Loucy (cell line): ENCODE results near the gene EGR2.

ENCODE experiments used
- H2AFZ ChIP-seq: fragments of 200-600 bp; sonication (generic); 2 replicates; pipeline ENCODE4 v1.6.0; 2016; ENCODE audit warnings: antibody characterized with exemption, mild to moderate bottlenecking, low read length, moderate library complexity
- H3F3A ChIP-seq: fragments of 200-600 bp; 2 replicates; pipeline ENCODE4 v1.6.0; 2016; ENCODE audit warnings: antibody characterized with exemption, low read depth, mild to moderate bottlenecking
- H3K27me3 ChIP-seq: fragments of 200-600 bp; sonication (generic); 2 replicates; pipeline ENCODE4 v1.6.1; 2014; ENCODE audit warnings: low read length, mild to moderate bottlenecking; ENCODE audit not compliant: insufficient read depth, poor library complexity, severe bottlenecking
- H3K36me3 ChIP-seq: fragments of 200-600 bp; sonication (generic); 2 replicates; pipeline ENCODE4 v1.6.1; 2016; ENCODE audit warnings: low read length; ENCODE audit not compliant: insufficient read depth
- H3K4me1 ChIP-seq: fragments of 200-600 bp; sonication (generic); 2 replicates; pipeline ENCODE4 v1.5.1; 2014; ENCODE audit warnings: low read length, mild to moderate bottlenecking; ENCODE audit not compliant: insufficient read depth, poor library complexity, severe bottlenecking
- H3K4me2 ChIP-seq: fragments of 200-600 bp; sonication (generic); 2 replicates; pipeline ENCODE4 v1.6.0; 2014; ENCODE audit warnings: antibody characterized with exemption, low read length, low read depth, mild to moderate bottlenecking; ENCODE audit not compliant: poor library complexity, severe bottlenecking
- H3K4me3 ChIP-seq: fragments of 200-600 bp; sonication (generic); 2 replicates; pipeline ENCODE4 v1.5.1; 2014; ENCODE audit warnings: low read length, mild to moderate bottlenecking, mixed read lengths; ENCODE audit not compliant: poor library complexity, severe bottlenecking
- H3K79me2 ChIP-seq: fragments of 200-600 bp; sonication (generic); 2 replicates; pipeline ENCODE4 v1.6.1; 2014; ENCODE audit warnings: low read length; ENCODE audit not compliant: insufficient read depth
- H3K9ac ChIP-seq: fragments of 200-600 bp; sonication (generic); 2 replicates; pipeline ENCODE4 v1.6.0; 2014; ENCODE audit warnings: mild to moderate bottlenecking, low read depth, low read length, moderate library complexity; ENCODE audit not compliant: poor library complexity, severe bottlenecking
- H3K9me2 ChIP-seq: fragments of 200-600 bp; sonication (generic); replicated peaks from 2 replicates; pipeline ENCODE4 v1.6.1; 2016; ENCODE audit warnings: low read depth, low read length, mixed read lengths
- H3K9me3 ChIP-seq: fragments of 200-600 bp; sonication (generic); 2 replicates; pipeline ENCODE4 v1.6.1; 2014; ENCODE audit warnings: mild to moderate bottlenecking, antibody characterized with exemption, low read length, low read depth; ENCODE audit not compliant: insufficient read depth
- H4K20me1 ChIP-seq: fragments of 200-600 bp; sonication (generic); 2 replicates; pipeline ENCODE4 v1.6.0; 2014; ENCODE audit warnings: antibody characterized with exemption, low read length, mild to moderate bottlenecking; ENCODE audit not compliant: insufficient read depth, poor library complexity, severe bottlenecking
- CTCF ChIP-seq: fragments of 200-600 bp; sonication (generic); conservative IDR thresholded peaks from 2 replicates; pipeline ENCODE4 v1.5.1; 2014; ENCODE audit warnings: mild to moderate bottlenecking, antibody characterized with exemption, low read length
- EZH2phosphoT487 ChIP-seq: fragments of 200-600 bp; IDR thresholded peaks from 2 replicates; pipeline ENCODE4 v1.6.1; 2018; ENCODE audit warnings: antibody characterized with exemption, mild to moderate bottlenecking, moderate library complexity, borderline replicate concordance

EGR2 gene

DNA sequence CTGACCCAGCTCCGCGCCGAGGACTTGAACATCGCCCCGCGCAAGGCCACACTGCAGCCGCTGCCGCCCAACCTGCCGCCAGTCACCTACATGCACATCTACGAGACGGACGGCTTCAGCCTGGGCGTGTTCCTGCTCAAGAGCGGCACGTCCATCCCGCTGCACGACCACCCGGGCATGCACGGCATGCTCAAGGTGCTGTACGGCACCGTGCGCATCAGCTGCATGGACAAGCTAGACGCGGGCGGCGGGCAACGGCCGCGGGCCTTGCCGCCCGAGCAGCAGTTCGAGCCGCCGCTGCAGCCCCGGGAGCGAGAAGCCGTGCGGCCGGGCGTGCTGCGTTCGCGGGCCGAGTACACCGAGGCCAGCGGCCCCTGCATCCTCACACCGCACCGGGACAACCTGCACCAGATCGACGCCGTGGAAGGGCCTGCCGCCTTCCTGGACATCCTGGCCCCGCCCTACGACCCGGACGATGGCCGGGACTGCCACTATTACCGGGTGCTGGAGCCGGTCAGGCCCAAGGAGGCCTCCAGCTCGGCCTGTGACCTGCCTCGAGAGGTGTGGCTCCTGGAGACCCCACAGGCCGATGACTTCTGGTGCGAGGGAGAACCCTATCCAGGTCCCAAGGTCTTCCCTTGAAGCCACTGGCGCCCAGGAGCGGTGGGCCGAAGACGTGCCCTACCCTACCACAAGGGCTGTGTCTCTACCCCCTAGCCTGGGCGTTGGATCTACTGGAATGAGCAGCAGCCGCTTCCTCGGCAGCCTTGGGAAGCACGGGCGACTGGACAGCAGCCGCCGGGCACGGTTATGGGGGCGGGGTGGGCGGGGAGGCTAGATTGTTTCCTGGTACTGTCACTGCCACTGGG is 10.7 kb downstream of the EGR2 start:
- peak overlapping the region; percentile 87 for H2AFZ ChIP-seq
- peak overlapping the region; percentile 82 for H3K4me3 ChIP-seq
- peak overlapping the region; percentile 85 for H3K9ac ChIP-seq
- no peaks in the 10 kb centered on the region for H3K9me3 ChIP-seq
- H3F3A ChIP-seq, result no peaks in the 10 kb centered on the region
- H3K79me2 ChIP-seq, result peaks cover 42% of the 10 kb centered on the region
- peaks cover 35% of the 10 kb centered on the region for H3K4me1 ChIP-seq
- H4K20me1 ChIP-seq, result peaks cover 48% of the 10 kb centered on the region
- TF ChIP-seq CTCF, result no peak
- peaks cover 18% of the 10 kb centered on the region for H3K27me3 ChIP-seq
- no peaks in the 10 kb centered on the region for H3K9me2 ChIP-seq
- no peaks in the 10 kb centered on the region for H3K36me3 ChIP-seq
- H3K4me2 ChIP-seq, result peak overlapping the region; percentile 98

GRCh38 chr10:62804356-62805230 is 11.6 kb downstream of the EGR2 start, which contains the start of gene ADO:
Gene ADO, plus strand, starts transcription at chr10:62804720. Its CDS starts 340 bp downstream, at chr10:62805060.
- TF ChIP-seq CTCF (no peak), EZH2phosphoT487 (no peak)
- H3K9me3 ChIP-seq, result no peaks in the 10 kb centered on the region
- H2AFZ ChIP-seq, result peak within 1 kb of the TSS; percentile 87
- H3K36me3 ChIP-seq, result no peaks in the 10 kb centered on the region
- peak within 1 kb of the TSS; percentile 85 for H3K9ac ChIP-seq
- no peaks in the 10 kb centered on the region for H3F3A ChIP-seq
- H3K27me3 ChIP-seq, result peaks cover 27% of the 10 kb centered on the region
- H3K4me2 ChIP-seq, result peak within 1 kb of the TSS; percentile 98
- no peaks in the 10 kb centered on the region for H3K9me2 ChIP-seq
- peaks cover 30% of the 10 kb centered on the region for H3K4me1 ChIP-seq
- peak within 1 kb of the TSS; percentile 82 for H3K4me3 ChIP-seq
- H4K20me1 ChIP-seq, result peaks cover 44% of the 10 kb centered on the region
- peaks cover 42% of the 10 kb centered on the region for H3K79me2 ChIP-seq

GRCh38 chr10:62803724-62804355 is 12.3 kb downstream of the EGR2 start:
- H3F3A ChIP-seq, result no peaks in the 10 kb centered on the region
- H3K4me2 ChIP-seq, result peak overlapping the region; percentile 98
- peak overlapping the region; percentile 87 for H2AFZ ChIP-seq
- H3K9me3 ChIP-seq, result no peaks in the 10 kb centered on the region
- no peaks in the 10 kb centered on the region for H3K36me3 ChIP-seq
- no peaks in the 10 kb centered on the region for H3K9me2 ChIP-seq
- peaks cover 29% of the 10 kb centered on the region for H3K4me1 ChIP-seq
- H3K79me2 ChIP-seq, result peaks cover 40% of the 10 kb centered on the region
- peaks cover 35% of the 10 kb centered on the region for H3K27me3 ChIP-seq
- TF ChIP-seq CTCF (no peak), EZH2phosphoT487 (no peak)
- H4K20me1 ChIP-seq, result peaks cover 39% of the 10 kb centered on the region
- H3K4me3 ChIP-seq, result peak overlapping the region; percentile 82
- H3K9ac ChIP-seq, result peak overlapping the region; percentile 85
